ENCODE measurements around the gene GFER. TPM values are rescaled to one million over a fixed set of nuclear protein-coding genes. Genes with fewer than 3 reads are reported as not detected.

The GFER gene
- total RNA-seq, 2 donors from 2014 or later, result 13.2 to 35.9 TPM

GRCh38 chr16:1942810-1943726, 40.9 kb upstream of the GFER start, which contains the start of gene MSRB1:
MSRB1 (minus strand) TSS chr16:1943199; CDS start chr16:1943156, 43 bp downstream.
- 1% methylated on average over 25 to 55 of the region's 77 CpGs for WGBS, 2 donors
- H3K27ac ChIP-seq, result peak within 1 kb of the TSS; percentile 81 to 95 (median 94)
- peaks cover 44% of the 10 kb centered on the region for H3K4me1 ChIP-seq
- DNase-seq, result peak; percentile 100
- peak within 1 kb of the TSS; percentile 63 to 65 for H3K4me3 ChIP-seq
- intact Hi-C loops (cut with DNase I), result no loop called here
- H3K36me3 ChIP-seq (replicated peaks in 1 of 2; ENCODE audit: insufficient read depth in 1 of 2, low read depth in 2 of 2), result peaks cover 4 to 6% of the 10 kb centered on the region in 2 donors
- H3K27me3 ChIP-seq, result no peaks in the 10 kb centered on the region
- peak; percentile 81 for ATAC-seq
- H3K9me3 ChIP-seq, result no peaks in the 10 kb centered on the region
- peak in 3 of 7 experiments; percentile 4 to 18 (median 8) for TF ChIP-seq CTCF (IDR thresholded peaks at IDR 0.05)
- TF ChIP-seq POLR2A (IDR thresholded peaks at IDR 0.05), result peak; percentile 99

DNA sequence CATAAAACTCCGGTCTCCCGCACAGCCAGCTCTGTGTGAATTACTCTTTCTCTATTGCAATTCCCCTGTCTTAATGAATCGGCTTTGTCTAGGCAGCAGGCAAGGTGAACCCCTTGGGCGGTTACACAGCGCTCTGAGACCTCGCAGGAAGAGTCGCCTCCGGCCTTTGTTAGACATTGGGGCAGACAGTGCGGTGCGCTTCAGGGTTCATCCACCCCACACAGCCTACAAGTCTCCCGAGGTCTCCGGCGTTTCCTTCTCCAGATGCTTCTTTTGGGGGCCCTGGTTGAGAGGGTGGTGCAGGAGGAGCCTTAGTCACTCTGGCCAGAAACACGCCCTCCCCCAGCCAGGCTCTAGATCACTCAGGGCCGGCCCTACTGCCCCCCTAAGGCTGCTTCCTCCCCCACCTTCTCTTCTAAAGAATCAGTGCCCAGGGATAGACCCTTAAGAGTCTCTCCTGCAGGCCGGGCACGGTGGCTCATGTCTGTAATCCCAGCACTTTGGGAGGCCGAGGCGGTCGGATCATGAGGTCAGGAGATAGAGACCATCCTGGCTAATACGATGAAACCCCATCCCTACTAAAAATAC, 39.3 kb upstream of the GFER start:
- H3K4me1 ChIP-seq, result peaks cover 28% of the 10 kb centered on the region
- TF ChIP-seq POLR2A (IDR thresholded peaks at IDR 0.05), result no peak
- DNase-seq, result no peak
- H3K36me3 ChIP-seq (replicated peaks in 1 of 2; ENCODE audit: insufficient read depth in 1 of 2, low read depth in 2 of 2), result no peaks in the 10 kb centered on the region
- no peak overlapping the region for H3K4me3 ChIP-seq
- WGBS, 2 donors, result 90 to 94% methylated on average over 16 to 21 of the region's 21 CpGs
- intact Hi-C loops (cut with DNase I), result no loop called here
- ATAC-seq, result no peak
- H3K9me3 ChIP-seq, result no peaks in the 10 kb centered on the region
- H3K27me3 ChIP-seq, result no peaks in the 10 kb centered on the region
- no peak overlapping the region for H3K27ac ChIP-seq

- H3K27ac ChIP-seq, result no peak overlapping the region
- ATAC-seq, result no peak
- H3K4me1 ChIP-seq, result peaks cover 18% of the 10 kb centered on the region
- TF ChIP-seq POLR2A (IDR thresholded peaks at IDR 0.05) (no peak), CTCF (IDR thresholded peaks at IDR 0.05) (no peak)
- DNase-seq, result peak in 1 of 4 donors; percentile 47
- no peaks in the 10 kb centered on the region for H3K36me3 ChIP-seq (replicated peaks in 1 of 2; ENCODE audit: insufficient read depth in 1 of 2, low read depth in 2 of 2)
- no peak overlapping the region for H3K4me3 ChIP-seq
- WGBS, 2 donors, result 79 to 82% methylated on average over 19 of the region's 19 CpGs
- H3K9me3 ChIP-seq, result no peaks in the 10 kb centered on the region
- no peaks in the 10 kb centered on the region for H3K27me3 ChIP-seq
- intact Hi-C loops (cut with DNase I), result no loop called here
Observed at GRCh38 chr16:1945559-1946391, 38.2 kb upstream of the GFER start.

DNA sequence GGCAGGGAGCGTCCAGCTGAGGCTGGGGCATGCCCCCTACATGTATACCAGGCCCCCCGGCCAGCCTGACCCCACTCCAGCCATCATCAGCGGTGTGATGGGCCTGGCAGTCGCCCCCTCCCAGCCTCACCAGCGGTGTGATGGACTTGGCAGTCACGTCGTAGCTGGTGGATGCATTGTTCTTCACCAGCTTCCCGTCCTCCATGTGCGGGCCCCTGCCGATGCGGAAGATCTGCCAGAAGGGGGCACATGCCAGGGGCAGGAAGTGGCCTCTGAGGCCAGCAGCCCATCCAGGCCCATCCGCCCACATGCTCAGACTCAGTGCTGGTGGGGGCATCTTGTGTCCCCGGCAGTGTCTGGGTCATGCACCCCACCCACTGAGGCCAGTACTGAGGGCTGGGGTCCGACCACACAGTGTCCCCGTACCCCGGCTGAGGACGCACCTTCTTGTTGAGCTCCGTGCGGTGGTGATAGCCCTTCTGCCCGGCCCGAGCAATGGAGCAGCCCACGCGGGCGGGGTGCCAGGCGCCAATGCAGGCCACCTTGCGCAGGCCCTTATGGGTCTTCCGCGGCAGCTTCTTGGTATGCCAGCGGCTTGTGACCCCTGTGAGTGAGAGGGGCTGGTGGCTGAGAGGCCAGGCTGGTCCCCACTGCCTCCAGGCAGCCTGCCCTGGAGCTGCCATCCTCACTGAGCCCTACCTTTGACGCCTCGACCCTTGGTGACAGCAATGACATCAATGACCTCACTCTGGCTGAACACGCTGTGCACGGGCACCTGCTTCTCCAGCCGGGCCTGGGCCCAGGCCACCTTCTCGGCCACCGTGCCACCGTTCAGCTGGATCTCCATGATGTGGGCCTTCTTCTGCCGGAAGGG, 37.3 kb upstream of the GFER start:
- ATAC-seq, result no peak
- no peak for DNase-seq

More for the DNA sequence above, 37.3 kb upstream of the GFER start:
- no peaks in the 10 kb centered on the region for H3K9me3 ChIP-seq
- no peaks in the 10 kb centered on the region for H3K36me3 ChIP-seq (replicated peaks in 1 of 2; ENCODE audit: insufficient read depth in 1 of 2, low read depth in 2 of 2)
- TF ChIP-seq CTCF (IDR thresholded peaks at IDR 0.05) (no peak), POLR2A (IDR thresholded peaks at IDR 0.05) (no peak)
- intact Hi-C loops (cut with DNase I), result no loop called here
- no peak overlapping the region for H3K4me3 ChIP-seq
- H3K4me1 ChIP-seq, result peaks cover 16% of the 10 kb centered on the region
- no peak overlapping the region for H3K27ac ChIP-seq
- H3K27me3 ChIP-seq, result no peaks in the 10 kb centered on the region
- 85 to 94% methylated on average over 13 to 38 of the region's 38 CpGs for WGBS, 2 donors

Data from body of pancreas (tissue), 4 donors.